Measurements from ENCODE around the gene NPLOC4. TPM values are rescaled to one million over a fixed set of nuclear protein-coding genes. Genes with fewer than 3 reads are reported as not detected.

NPLOC4 gene
- total and polyA plus RNA-seq, 9 of the 15 experiments (the other 6 are each of a cell fraction or from before 2014, with no cell fraction given), result 1.5 to 116 (median 64.5) TPM

DNA sequence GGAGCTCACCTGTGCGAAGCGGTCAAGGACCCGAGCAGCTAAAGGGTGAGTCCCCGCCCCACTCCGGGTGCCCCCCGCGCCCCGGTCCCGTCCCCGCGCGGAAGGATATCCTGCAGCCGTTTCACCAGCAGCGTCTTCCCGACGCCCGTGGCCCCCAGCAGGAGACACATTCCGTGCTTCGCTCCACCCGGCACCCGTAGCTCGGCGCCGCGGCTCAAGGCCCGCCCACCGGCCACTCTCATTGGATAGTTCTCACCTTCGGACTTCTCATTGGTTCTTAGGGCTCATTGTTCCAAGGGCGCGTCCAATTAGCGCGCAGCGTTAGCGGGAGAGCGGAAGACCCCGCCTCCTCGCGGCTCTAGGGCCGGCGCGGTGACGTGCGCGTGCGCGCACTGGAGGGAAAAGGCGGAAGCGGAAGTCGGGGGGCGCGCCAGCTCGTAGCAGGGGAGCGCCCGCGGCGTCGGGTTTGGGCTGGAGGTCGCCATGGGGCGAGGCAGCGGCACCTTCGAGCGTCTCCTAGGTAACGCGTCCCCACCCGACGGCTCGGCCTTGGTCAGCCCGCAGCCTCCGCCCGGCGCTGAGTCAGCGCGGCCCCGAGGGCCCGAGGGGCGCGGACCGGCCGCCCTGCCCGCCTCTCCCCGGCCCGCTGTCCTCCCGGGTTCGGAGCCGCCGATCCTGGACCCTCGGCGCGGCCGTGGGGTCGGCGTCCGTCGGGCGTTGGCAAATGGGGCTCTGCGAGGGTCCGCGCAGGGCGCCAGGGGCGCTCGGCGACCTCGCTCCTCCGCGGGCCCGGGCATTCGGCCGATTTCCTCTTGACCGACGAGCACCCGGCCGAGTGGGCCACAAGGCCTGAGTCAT is 46.9 kb upstream of the NPLOC4 start, which contains the start of the genes ARL16 and HGS (continued):
- TF ChIP-seq, protein P1, sequence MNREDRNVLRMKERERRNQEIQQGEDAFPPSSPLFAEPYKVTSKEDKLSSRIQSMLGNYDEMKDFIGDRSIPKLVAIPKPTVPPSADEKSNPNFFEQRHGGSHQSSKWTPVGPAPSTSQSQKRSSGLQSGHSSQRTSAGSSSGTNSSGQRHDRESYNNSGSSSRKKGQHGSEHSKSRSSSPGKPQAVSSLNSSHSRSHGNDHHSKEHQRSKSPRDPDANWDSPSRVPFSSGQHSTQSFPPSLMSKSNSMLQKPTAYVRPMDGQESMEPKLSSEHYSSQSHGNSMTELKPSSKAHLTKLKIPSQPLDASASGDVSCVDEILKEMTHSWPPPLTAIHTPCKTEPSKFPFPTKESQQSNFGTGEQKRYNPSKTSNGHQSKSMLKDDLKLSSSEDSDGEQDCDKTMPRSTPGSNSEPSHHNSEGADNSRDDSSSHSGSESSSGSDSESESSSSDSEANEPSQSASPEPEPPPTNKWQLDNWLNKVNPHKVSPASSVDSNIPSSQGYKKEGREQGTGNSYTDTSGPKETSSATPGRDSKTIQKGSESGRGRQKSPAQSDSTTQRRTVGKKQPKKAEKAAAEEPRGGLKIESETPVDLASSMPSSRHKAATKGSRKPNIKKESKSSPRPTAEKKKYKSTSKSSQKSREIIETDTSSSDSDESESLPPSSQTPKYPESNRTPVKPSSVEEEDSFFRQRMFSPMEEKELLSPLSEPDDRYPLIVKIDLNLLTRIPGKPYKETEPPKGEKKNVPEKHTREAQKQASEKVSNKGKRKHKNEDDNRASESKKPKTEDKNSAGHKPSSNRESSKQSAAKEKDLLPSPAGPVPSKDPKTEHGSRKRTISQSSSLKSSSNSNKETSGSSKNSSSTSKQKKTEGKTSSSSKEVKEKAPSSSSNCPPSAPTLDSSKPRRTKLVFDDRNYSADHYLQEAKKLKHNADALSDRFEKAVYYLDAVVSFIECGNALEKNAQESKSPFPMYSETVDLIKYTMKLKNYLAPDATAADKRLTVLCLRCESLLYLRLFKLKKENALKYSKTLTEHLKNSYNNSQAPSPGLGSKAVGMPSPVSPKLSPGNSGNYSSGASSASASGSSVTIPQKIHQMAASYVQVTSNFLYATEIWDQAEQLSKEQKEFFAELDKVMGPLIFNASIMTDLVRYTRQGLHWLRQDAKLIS (CRISPR knock-in tag; IDR thresholded peaks at IDR 0.05), result 0 out of 2 replicates have a peak, but pooled peaks have one; percentile 21
- TF ChIP-seq KDM4B (IDR thresholded peaks at IDR 0.05; ENCODE audit: borderline replicate concordance in 2 of 2, low read depth in 1 of 2) (0 out of 4 replicates have a peak, but pooled peaks of 1 of the 2 experiments have one; percentile 37), MCM7 (IDR thresholded peaks at IDR 0.05) (no peak), PCBP1 (IDR thresholded peaks at IDR 0.05; ENCODE audit: low read depth, low read length, poor library complexity, severe bottlenecking) (peak; percentile 89), NFYB (IDR thresholded peaks at IDR 0.05; ENCODE audit: extremely low read depth, insufficient read length) (peak; percentile 94), L3MBTL2 (IDR thresholded peaks at IDR 0.05) (no peak), POLR3A (IDR thresholded peaks at IDR 0.05; ENCODE audit: borderline replicate concordance, extremely low read depth, insufficient read depth, insufficient read length) (no peak), YBX1 (IDR thresholded peaks at IDR 0.05) (no peak), HNRNPH1 (optimal IDR thresholded peaks at IDR 0.05; ENCODE audit: low read depth, low read length) (no peak), CHD2 (IDR thresholded peaks at IDR 0.05; ENCODE audit: low read depth, low read length) (peak; percentile 90), ZNF586 (CRISPR knock-in tag; conservative IDR thresholded peaks at IDR 0.05) (no peak), CBX2 (IDR thresholded peaks at IDR 0.05; ENCODE audit: insufficient read depth, low read length, poor library complexity, severe bottlenecking) (no peak), NR2C2 (CRISPR knock-in tag; IDR thresholded peaks at IDR 0.05) (no peak), NR2C2 (tag; IDR thresholded peaks at IDR 0.05) (peak; percentile 66), ARID1B (IDR thresholded peaks at IDR 0.05) (no peak), RBM15 (IDR thresholded peaks at IDR 0.05; ENCODE audit: insufficient read depth, low read length) (no peak), ILF3 (IDR thresholded peaks at IDR 0.05; ENCODE audit: borderline replicate concordance) (no peak)
- TF ChIP-seq, protein P2, sequence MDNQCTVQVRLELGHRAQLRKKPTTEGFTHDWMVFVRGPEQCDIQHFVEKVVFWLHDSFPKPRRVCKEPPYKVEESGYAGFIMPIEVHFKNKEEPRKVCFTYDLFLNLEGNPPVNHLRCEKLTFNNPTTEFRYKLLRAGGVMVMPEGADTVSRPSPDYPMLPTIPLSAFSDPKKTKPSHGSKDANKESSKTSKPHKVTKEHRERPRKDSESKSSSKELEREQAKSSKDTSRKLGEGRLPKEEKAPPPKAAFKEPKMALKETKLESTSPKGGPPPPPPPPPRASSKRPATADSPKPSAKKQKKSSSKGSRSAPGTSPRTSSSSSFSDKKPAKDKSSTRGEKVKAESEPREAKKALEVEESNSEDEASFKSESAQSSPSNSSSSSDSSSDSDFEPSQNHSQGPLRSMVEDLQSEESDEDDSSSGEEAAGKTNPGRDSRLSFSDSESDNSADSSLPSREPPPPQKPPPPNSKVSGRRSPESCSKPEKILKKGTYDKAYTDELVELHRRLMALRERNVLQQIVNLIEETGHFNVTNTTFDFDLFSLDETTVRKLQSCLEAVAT (IDR thresholded peaks at IDR 0.05), result peak in 1 of 2 experiments; percentile 93; a peak in 2 of 4 replicates
- TF ChIP-seq, protein P3, sequence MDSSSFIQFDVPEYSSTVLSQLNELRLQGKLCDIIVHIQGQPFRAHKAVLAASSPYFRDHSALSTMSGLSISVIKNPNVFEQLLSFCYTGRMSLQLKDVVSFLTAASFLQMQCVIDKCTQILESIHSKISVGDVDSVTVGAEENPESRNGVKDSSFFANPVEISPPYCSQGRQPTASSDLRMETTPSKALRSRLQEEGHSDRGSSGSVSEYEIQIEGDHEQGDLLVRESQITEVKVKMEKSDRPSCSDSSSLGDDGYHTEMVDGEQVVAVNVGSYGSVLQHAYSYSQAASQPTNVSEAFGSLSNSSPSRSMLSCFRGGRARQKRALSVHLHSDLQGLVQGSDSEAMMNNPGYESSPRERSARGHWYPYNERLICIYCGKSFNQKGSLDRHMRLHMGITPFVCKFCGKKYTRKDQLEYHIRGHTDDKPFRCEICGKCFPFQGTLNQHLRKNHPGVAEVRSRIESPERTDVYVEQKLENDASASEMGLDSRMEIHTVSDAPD (CRISPR knock-in tag; IDR thresholded peaks at IDR 0.05), result no peak
- TF ChIP-seq, protein P4, sequence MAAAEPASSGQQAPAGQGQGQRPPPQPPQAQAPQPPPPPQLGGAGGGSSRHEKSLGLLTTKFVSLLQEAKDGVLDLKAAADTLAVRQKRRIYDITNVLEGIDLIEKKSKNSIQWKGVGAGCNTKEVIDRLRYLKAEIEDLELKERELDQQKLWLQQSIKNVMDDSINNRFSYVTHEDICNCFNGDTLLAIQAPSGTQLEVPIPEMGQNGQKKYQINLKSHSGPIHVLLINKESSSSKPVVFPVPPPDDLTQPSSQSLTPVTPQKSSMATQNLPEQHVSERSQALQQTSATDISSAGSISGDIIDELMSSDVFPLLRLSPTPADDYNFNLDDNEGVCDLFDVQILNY (CRISPR knock-in tag; IDR thresholded peaks at IDR 0.05), result no peak

All from K562 (cell line).